Pancreas (tissue), 10 donors: ENCODE results near the gene FSTL4. TPM values are rescaled to one million over a fixed set of nuclear protein-coding genes. Genes with fewer than 3 reads are reported as not detected.

Experiments
- ATAC-seq, 4 donors: fragments of 200-7000 bp; cut with Tn5 transposase; one replicate each; pipeline versions ENCODE4 v1.8.0 to v1.9.1; 2020; ENCODE audit warnings: mild to moderate bottlenecking in 4 of 4, moderate library complexity in 4 of 4
- DNase-seq, 6 donors: peaks; one replicate each; pipeline ENCODE4 v3.0.0-alpha.2; 2020
- FAIRE-seq: peaks from 2 replicates; lab custom pipeline; 2012; peaks lifted over from hg19 to GRCh38; lab: Jason Lieb, UNC
- H3K27ac ChIP-seq, 4 donors: fragments of 200-600 bp; sonication (generic); 1 replicate in 3 of 4; 2 replicates in 1 of 4; pipeline versions ENCODE4 v1.5.0 to v1.8.0; 2020
- H3K27me3 ChIP-seq, 4 donors: fragments of 200-600 bp; one replicate each; pipeline ENCODE4 v1.8.0; 2021
- H3K36me3 ChIP-seq, 3 donors: fragments of 200-600 bp; sonication (generic) in 1 of 3; one replicate each; pipeline versions ENCODE4 v1.5.0 to v1.8.0; 2020 to 2021
- H3K4me1 ChIP-seq, 3 donors: fragments of 200-600 bp; one replicate each; pipeline ENCODE4 v1.8.0; 2021
- H3K4me3 ChIP-seq, 4 donors: fragments of 200-600 bp; sonication (generic) in 2 of 4; one replicate each; pipeline versions ENCODE4 v1.5.0 to v1.8.0; 2020 to 2021
- H3K9me3 ChIP-seq, 4 donors: fragments of 200-600 bp; one replicate each; pipeline ENCODE4 v1.8.0; 2021
- CTCF ChIP-seq, 4 donors: fragments of 200-600 bp; sonication (generic) in 3 of 4; IDR thresholded peaks; one replicate each; pipeline versions ENCODE4 v1.5.0 to v1.8.0; 2021; ENCODE audit warnings: antibody characterized with exemption in 4 of 4
- WGBS, 2 donors: extraction: QIAGEN DNeasy Blood & Tissue Kit; methylation state at CpG; one replicate each; pipeline ENCODE4 v1.1.7; 2013; 5-methylcytosine and 5-hydroxymethylcytosine counted together
- intact Hi-C, 3 donors: fragments of 100-400 bp; cut with DNase I; formaldehyde crosslinking; loops; one replicate each; pipeline versions ENCODE4 v1.11.1 to v1.14.2; 2022
- polyA plus RNA-seq, 2 donors: library from polyadenylated mRNA; stranded (reverse); fragments of 200-250 nt; gene quantifications; one replicate each; pipeline ENCODE4 v1.2.3, GENCODE V29; 2013
- total RNA-seq, 6 donors: library from RNA; stranded (reverse); fragmentation: NEBNext Ultra II Directional in 4 of 6; extraction: Animal tissue kit (Norgen Biotek cat#: 25700) in 4 of 6; gene quantifications; one replicate each; pipeline versions ENCODE4 v1.2.1 to v1.2.4, GENCODE V29; 2021 to 2023
- donor health status: healthy with polysubstance abuse.
- donor health status: DM: no; HTN: no; CAD: no; lungs with moderate emphysema.
- donor health status: DM: no; HTN: no; CAD: no.
- donor health status: control.
- donor health status: control.
- donor health status: Bipolar disorder and iron deficiency.
- donor health status: DM: yes; HTN: yes; CAD: no.
- donor health status: DM: no; HTN: no; CAD: no.
- donor health status: DM: no; HTN: no; CAD: no.
- donor health status: DM: yes; HTN: yes; CAD: no.

The FSTL4 gene
- total and polyA plus RNA-seq, 8 donors, result 0.68 to 2.4 (median 1.4) TPM

GRCh38 chr5:133361922-133362321 lies 250.4 kb downstream of the FSTL4 start:
- Histone ChIP-seq H3K4me3 (no peak overlapping the region), H3K27ac (no peak overlapping the region), H3K27me3 (no peaks in the 10 kb centered on the region), H3K9me3 (no peaks in the 10 kb centered on the region), H3K4me1 (no peaks in the 10 kb centered on the region), H3K36me3 (no peaks in the 10 kb centered on the region)
- TF ChIP-seq CTCF (IDR thresholded peaks at IDR 0.05), result no peak
- no peak for ATAC-seq
- intact Hi-C loops, result no loop called here
- FAIRE-seq, result no peak
- DNase-seq, result no peak
- WGBS, 2 donors, result 51 to 66% methylated on average over 1 of the region's 1 CpG

GRCh38 chr5:133360693-133361472 lies 251.5 kb downstream of the FSTL4 start:
- Histone ChIP-seq H3K4me1 (no peaks in the 10 kb centered on the region), H3K9me3 (no peaks in the 10 kb centered on the region), H3K4me3 (no peak overlapping the region), H3K36me3 (no peaks in the 10 kb centered on the region), H3K27ac (no peak overlapping the region), H3K27me3 (no peaks in the 10 kb centered on the region)
- WGBS, 2 donors, result 79 to 80% methylated on average over 18 of the region's 18 CpGs
- no peak for TF ChIP-seq CTCF (IDR thresholded peaks at IDR 0.05)
- intact Hi-C loops, result no loop called here
- FAIRE-seq (no peak), ATAC-seq (no peak), DNase-seq (no peak)

GRCh38 chr5:133359861-133360260 lies 252.5 kb downstream of the FSTL4 start:
- ATAC-seq, result no peak
- FAIRE-seq, result no peak
- DNase-seq, result no peak
- TF ChIP-seq CTCF (IDR thresholded peaks at IDR 0.05), result no peak
- no peak overlapping the region for H3K27ac ChIP-seq
- H3K27me3 ChIP-seq, result no peaks in the 10 kb centered on the region
- H3K4me1 ChIP-seq, result no peaks in the 10 kb centered on the region
- H3K9me3 ChIP-seq, result no peaks in the 10 kb centered on the region
- intact Hi-C loops, result no loop called here
- 71 to 75% methylated on average over 8 of the region's 8 CpGs for WGBS, 2 donors
- H3K36me3 ChIP-seq, result no peaks in the 10 kb centered on the region
- H3K4me3 ChIP-seq, result no peak overlapping the region

- FAIRE-seq, result no peak
- no peak for DNase-seq
- H3K9me3 ChIP-seq, result no peaks in the 10 kb centered on the region
- no peaks in the 10 kb centered on the region for H3K27me3 ChIP-seq
- H3K4me1 ChIP-seq, result no peaks in the 10 kb centered on the region
- ATAC-seq, result no peak
- TF ChIP-seq CTCF (IDR thresholded peaks at IDR 0.05), result no peak
- no peak overlapping the region for H3K4me3 ChIP-seq
- WGBS, 2 donors, result 92 to 93% methylated on average over 11 to 12 of the region's 12 CpGs
- H3K27ac ChIP-seq, result no peak overlapping the region
- intact Hi-C loops, result no loop called here
- no peaks in the 10 kb centered on the region for H3K36me3 ChIP-seq
These were observed 254.1 kb downstream of the FSTL4 start for GRCh38 chr5:133358271-133358670.

GRCh38 chr5:133357758-133358157 lies 254.6 kb downstream of the FSTL4 start:
- Histone ChIP-seq H3K4me1 (no peaks in the 10 kb centered on the region), H3K36me3 (no peaks in the 10 kb centered on the region), H3K27me3 (no peaks in the 10 kb centered on the region), H3K27ac (no peak overlapping the region), H3K9me3 (no peaks in the 10 kb centered on the region), H3K4me3 (no peak overlapping the region)
- FAIRE-seq, result no peak
- no peak for ATAC-seq
- DNase-seq, result no peak
- 92 to 95% methylated on average over 4 of the region's 4 CpGs for WGBS, 2 donors
- TF ChIP-seq CTCF (IDR thresholded peaks at IDR 0.05), result no peak
- intact Hi-C loops, result no loop called here
